HAP-1 (cell line): Measurements from ENCODE around the gene MCM9.

Experiments used
- DNase-seq, 2 experiments: peaks; one replicate each; pipeline ENCODE4 v3.0.0-alpha.2; 2016 to 2020; ENCODE audit warnings: low spot score in 2 of 2
- H3K27me3 ChIP-seq: fragments of 250-450 bp; sonication (Bioruptor Pico); 2 replicates; pipeline ENCODE4 v1.5.1; 2020; ENCODE audit warnings: low read depth, mild to moderate bottlenecking, moderate library complexity
- H3K36me3 ChIP-seq: fragments of 250-450 bp; sonication (Bioruptor Pico); replicated peaks from 2 replicates; pipeline ENCODE4 v1.5.1; 2020; ENCODE audit warnings: mild to moderate bottlenecking
- H3K4me1 ChIP-seq: fragments of 250-450 bp; sonication (Bioruptor Pico); 2 replicates; pipeline ENCODE4 v1.5.1; 2020; ENCODE audit warnings: mild to moderate bottlenecking
- H3K4me3 ChIP-seq: fragments of 250-450 bp; sonication (Bioruptor Pico); 2 replicates; pipeline ENCODE4 v1.5.1; 2020; ENCODE audit warnings: mild to moderate bottlenecking, moderate library complexity
- H3K9me3 ChIP-seq: fragments of 250-450 bp; sonication (Bioruptor Pico); 2 replicates; pipeline ENCODE4 v1.5.1; 2020; ENCODE audit warnings: mild to moderate bottlenecking, moderate library complexity
- in situ Hi-C: fragments of 300-500 bp; cut with MboI; formaldehyde crosslinking; loops from 3 replicates; pipeline ENCODE4 v1.14.3; 2020; ENCODE audit warnings: low sequenced_read_pairs, inconsistent platforms, mixed read lengths

MCM9 gene

DNA sequence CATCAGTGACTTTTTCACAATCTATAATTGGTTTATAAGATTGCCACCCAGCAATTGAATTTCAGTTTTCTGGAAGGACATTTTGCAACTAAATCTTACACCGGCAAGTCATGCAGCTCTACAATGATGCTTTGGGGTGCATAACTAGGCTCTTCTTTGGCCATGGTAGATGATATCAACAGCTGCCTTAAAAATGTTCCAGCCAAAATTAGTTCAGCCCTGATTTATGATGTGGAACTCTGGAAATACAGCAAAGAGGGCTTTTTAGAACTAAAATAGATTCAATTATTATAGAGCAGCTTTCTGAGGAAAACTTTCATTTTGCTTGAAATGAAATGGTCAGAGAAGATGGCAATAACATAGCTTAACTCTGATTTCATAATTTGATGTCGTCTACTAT lies 18.4 kb upstream of the MCM9 start:
- Histone ChIP-seq H3K4me1 (no peaks in the 10 kb centered on the region), H3K9me3 (no peaks in the 10 kb centered on the region), H3K4me3 (no peak overlapping the region), H3K36me3 (no peaks in the 10 kb centered on the region), H3K27me3 (no peaks in the 10 kb centered on the region)
- in situ Hi-C loops, result no loop called here
- no peak for DNase-seq

DNA sequence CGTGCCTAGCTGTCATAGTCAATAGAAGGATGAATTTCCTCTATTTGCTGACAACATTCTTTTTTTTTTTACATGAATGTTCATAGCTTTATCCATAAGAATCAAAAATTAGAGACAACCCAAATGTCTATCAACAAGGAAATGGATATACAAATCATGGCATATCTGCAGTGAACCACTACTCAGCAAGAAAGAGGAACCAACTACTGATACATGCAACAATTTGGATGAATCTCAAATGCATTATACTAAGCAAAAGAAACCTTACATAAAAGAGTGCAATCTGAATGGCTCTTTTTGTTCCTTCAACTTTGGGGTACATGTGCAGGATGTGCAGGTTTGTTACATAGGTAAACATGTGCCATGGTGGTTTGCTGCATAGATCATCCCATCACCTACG lies 17.7 kb upstream of the MCM9 start:
- no peaks in the 10 kb centered on the region for H3K4me1 ChIP-seq
- no peaks in the 10 kb centered on the region for H3K9me3 ChIP-seq
- H3K36me3 ChIP-seq, result no peaks in the 10 kb centered on the region
- no peaks in the 10 kb centered on the region for H3K27me3 ChIP-seq
- in situ Hi-C loops, result no loop called here
- no peak for DNase-seq
- no peak overlapping the region for H3K4me3 ChIP-seq

GRCh38 chr6:118945217-118945616 lies 10.3 kb upstream of the MCM9 start:
- DNase-seq, result no peak
- Histone ChIP-seq H3K4me1 (no peaks in the 10 kb centered on the region), H3K4me3 (no peak overlapping the region), H3K9me3 (no peaks in the 10 kb centered on the region; the same call in none of the 2 replicates), H3K36me3 (no peaks in the 10 kb centered on the region), H3K27me3 (no peaks in the 10 kb centered on the region)
- in situ Hi-C loops, result no loop called here

- peaks cover 3% of the 10 kb centered on the region for H3K9me3 ChIP-seq
- H3K36me3 ChIP-seq, result peaks cover 2% of the 10 kb centered on the region; the same call in 1 of the 2 replicates
- no peak for DNase-seq
- in situ Hi-C loops, result no loop called here
- no peak overlapping the region for H3K4me3 ChIP-seq
- no peaks in the 10 kb centered on the region for H3K27me3 ChIP-seq
- H3K4me1 ChIP-seq, result 0 out of 2 replicates have a peak, but pooled peaks cover 2% of the 10 kb centered on the region
Measured at GRCh38 chr6:118940770-118941169, 5.8 kb upstream of the MCM9 start.

DNA sequence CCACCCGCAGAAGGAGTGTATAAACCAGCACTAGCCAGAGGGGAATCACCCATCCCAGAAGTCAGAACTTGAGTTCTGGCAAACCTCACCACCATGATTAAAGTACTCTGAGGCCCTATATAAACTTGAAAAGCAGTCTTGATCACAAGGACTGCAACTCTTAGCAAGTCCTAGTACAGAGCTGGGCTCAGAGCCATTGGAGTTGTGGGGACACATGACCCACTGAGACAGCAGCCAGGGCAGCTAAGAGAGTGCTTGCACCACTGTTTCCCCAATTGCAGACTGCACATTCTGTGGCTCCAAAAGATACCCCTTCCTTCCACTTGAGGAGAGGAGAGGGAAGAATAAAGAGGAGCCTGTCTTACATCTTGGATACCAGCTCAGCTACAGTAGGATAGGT lies 4.7 kb upstream of the MCM9 start:
- DNase-seq, result no peak
- peaks cover 3% of the 10 kb centered on the region; the same call in 1 of the 2 replicates for H3K9me3 ChIP-seq
- H3K4me3 ChIP-seq, result no peak overlapping the region
- H3K36me3 ChIP-seq, result peaks cover 2% of the 10 kb centered on the region; the same call in 1 of the 2 replicates
- 0 out of 2 replicates have a peak, but pooled peaks cover 2% of the 10 kb centered on the region for H3K4me1 ChIP-seq
- H3K27me3 ChIP-seq, result no peaks in the 10 kb centered on the region
- in situ Hi-C loops, result no loop called here

GRCh38 chr6:118935978-118936703 lies 1.2 kb upstream of the MCM9 start:
- H3K36me3 ChIP-seq, result peaks cover 2% of the 10 kb centered on the region; the same call in 1 of the 2 replicates
- peaks cover 8% of the 10 kb centered on the region for H3K4me1 ChIP-seq
- no peak overlapping the region for H3K4me3 ChIP-seq
- H3K9me3 ChIP-seq, result peaks cover 3% of the 10 kb centered on the region; the same call in 1 of the 2 replicates
- no peak for DNase-seq
- H3K27me3 ChIP-seq, result no peaks in the 10 kb centered on the region
- in situ Hi-C loops, result no loop called here

- in situ Hi-C loops, result no loop called here
- no peaks in the 10 kb centered on the region for H3K27me3 ChIP-seq
- H3K9me3 ChIP-seq, result peaks cover 3% of the 10 kb centered on the region; the same call in 1 of the 2 replicates
- H3K4me3 ChIP-seq, result peak overlapping the region; percentile 70
- H3K36me3 ChIP-seq, result peaks cover 2% of the 10 kb centered on the region; the same call in 1 of the 2 replicates
- peaks cover 8% of the 10 kb centered on the region for H3K4me1 ChIP-seq
- DNase-seq, result no peak
Measured at GRCh38 chr6:118935331-118935668, 341 bp upstream of the MCM9 start.

DNA sequence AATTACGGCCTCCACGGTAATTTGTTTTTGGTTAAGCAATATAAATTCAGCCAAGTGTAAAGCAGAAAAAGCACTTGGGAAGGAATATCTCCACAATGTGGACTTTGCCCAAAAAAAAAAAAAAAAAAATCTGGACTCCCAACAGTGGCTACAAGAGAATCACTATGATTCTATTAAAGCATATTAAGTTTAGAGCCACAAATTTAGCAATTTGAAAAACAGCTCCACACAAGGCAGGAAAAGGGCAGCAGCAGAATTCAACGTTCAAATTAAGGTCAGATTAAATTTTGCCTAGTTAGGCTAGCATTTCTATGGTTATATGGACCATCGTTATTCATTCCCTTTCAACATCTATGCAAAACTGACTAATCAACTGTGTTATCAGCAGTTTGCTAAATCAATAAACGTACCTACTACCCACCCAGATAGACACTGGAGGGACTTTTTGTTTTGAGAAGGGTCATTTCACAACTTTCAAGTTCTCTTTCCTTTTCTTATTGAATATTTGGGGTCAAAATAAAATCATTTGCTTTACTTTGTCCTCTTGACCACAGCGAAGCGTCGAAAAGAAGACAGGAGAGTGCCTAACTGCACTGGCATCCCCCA lies 1.0 kb downstream of the MCM9 start:
- no peaks in the 10 kb centered on the region for H3K27me3 ChIP-seq
- DNase-seq, result no peak
- peaks cover 8% of the 10 kb centered on the region for H3K4me1 ChIP-seq
- in situ Hi-C loops, result no loop called here
- peaks cover 2% of the 10 kb centered on the region; the same call in 1 of the 2 replicates for H3K36me3 ChIP-seq
- peaks cover 3% of the 10 kb centered on the region; the same call in 1 of the 2 replicates for H3K9me3 ChIP-seq
- H3K4me3 ChIP-seq, result peak overlapping the region; percentile 70

- Histone ChIP-seq H3K36me3 (no peaks in the 10 kb centered on the region), H3K4me3 (no peak overlapping the region), H3K27me3 (no peaks in the 10 kb centered on the region), H3K9me3 (peaks cover 3% of the 10 kb centered on the region; the same call in 1 of the 2 replicates), H3K4me1 (peaks cover 8% of the 10 kb centered on the region)
- in situ Hi-C loops, result no loop called here
- no peak for DNase-seq
Measured at GRCh38 chr6:118932421-118932820, 2.5 kb downstream of the MCM9 start.

- no peak for DNase-seq
- in situ Hi-C loops, result no loop called here
- Histone ChIP-seq H3K27me3 (no peaks in the 10 kb centered on the region), H3K4me3 (no peak overlapping the region), H3K9me3 (peaks cover under 1% of the 10 kb centered on the region; the same call in 1 of the 2 replicates), H3K36me3 (no peaks in the 10 kb centered on the region), H3K4me1 (peaks cover 8% of the 10 kb centered on the region)
Measured at GRCh38 chr6:118931436-118931835, 3.5 kb downstream of the MCM9 start.

- Histone ChIP-seq H3K4me3 (no peak overlapping the region), H3K36me3 (peaks cover 3% of the 10 kb centered on the region; the same call in 1 of the 2 replicates), H3K4me1 (peaks cover 6% of the 10 kb centered on the region)
Measured at GRCh38 chr6:118930680-118931079, 4.3 kb downstream of the MCM9 start.

DNA sequence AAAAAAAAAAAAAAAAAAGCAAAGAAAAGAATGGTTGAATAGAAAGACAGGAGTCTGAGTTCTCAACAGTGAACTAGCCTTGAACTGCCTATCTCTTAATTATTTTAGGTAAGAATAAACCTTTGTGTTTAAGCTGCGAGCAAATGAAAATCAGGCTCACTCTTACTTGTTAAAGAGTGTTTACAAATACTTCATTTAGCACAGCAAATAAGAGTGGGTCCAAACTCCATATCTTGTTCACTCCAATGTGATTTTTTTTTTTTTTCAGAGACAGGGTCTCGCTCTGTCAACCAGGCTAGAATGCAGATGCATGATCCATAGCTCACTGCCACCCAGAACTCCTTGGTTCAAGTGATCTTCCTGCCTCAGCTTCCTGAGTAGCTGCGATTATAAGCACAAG lies 11.9 kb downstream of the MCM9 start:
- peaks cover 29% of the 10 kb centered on the region for H3K36me3 ChIP-seq
- no peaks in the 10 kb centered on the region for H3K9me3 ChIP-seq
- in situ Hi-C loops, result no loop called here
- H3K4me3 ChIP-seq, result no peak overlapping the region
- H3K4me1 ChIP-seq, result no peaks in the 10 kb centered on the region
- no peak for DNase-seq
- H3K27me3 ChIP-seq, result no peaks in the 10 kb centered on the region

More at GRCh38 chr6:118930680-118931079, 4.3 kb downstream of the MCM9 start:
- no peaks in the 10 kb centered on the region for H3K9me3 ChIP-seq
- H3K27me3 ChIP-seq, result no peaks in the 10 kb centered on the region
- in situ Hi-C loops, result no loop called here
- DNase-seq, result no peak

DNA sequence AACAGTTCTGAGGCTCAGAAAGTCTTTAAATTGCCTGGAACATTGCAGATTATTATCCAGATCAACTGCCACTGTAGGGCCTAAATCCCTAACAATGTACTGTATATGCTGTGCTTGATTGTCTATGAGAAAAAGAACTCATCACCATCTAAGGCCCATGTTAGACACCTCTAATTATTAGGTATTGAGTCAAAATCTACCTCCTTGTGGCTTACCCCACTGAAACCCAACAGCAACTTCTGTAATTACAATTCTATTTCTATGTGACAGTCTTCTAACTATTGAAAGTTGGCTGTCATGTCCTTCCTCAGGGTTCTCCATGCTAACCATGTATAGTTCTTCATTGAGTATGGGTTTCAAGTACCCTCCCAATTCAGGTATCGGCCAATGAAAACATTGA lies 13.9 kb downstream of the MCM9 start:
- Histone ChIP-seq H3K4me1 (no peaks in the 10 kb centered on the region), H3K9me3 (no peaks in the 10 kb centered on the region), H3K4me3 (no peak overlapping the region), H3K36me3 (peaks cover 30% of the 10 kb centered on the region), H3K27me3 (no peaks in the 10 kb centered on the region)
- no peak for DNase-seq
- in situ Hi-C loops, result no loop called here

- in situ Hi-C loops, result no loop called here
- Histone ChIP-seq H3K36me3 (peaks cover 33% of the 10 kb centered on the region), H3K27me3 (no peaks in the 10 kb centered on the region), H3K9me3 (no peaks in the 10 kb centered on the region), H3K4me1 (no peaks in the 10 kb centered on the region), H3K4me3 (no peak overlapping the region)
- no peak for DNase-seq
Measured at GRCh38 chr6:118918329-118918725, 16.6 kb downstream of the MCM9 start.
